B cell (primary cell): ENCODE measurements around the gene FADS2. TPM values are rescaled to one million over a fixed set of nuclear protein-coding genes. Genes with fewer than 3 reads are reported as not detected.

Source experiments
- ATAC-seq: fragments of 200-7000 bp; cut with Tn5 transposase; one replicate; pipeline ENCODE4 v1.10.0; 2021; ENCODE audit warnings: low read depth, mild to moderate bottlenecking, moderate number of reproducible peaks, moderate library complexity
- CTCF ChIA-PET: fragments of 350-600 bp; sonication (Branson Sonifier 250); formaldehyde crosslinking; loops from one replicate; lab custom pipeline; 2021; ENCODE audit warnings: antibody characterized with exemption, inconsistent platforms; lab: Charles Lee
- POLR2A ChIA-PET: fragments of 350-600 bp; sonication (Branson Sonifier 250); formaldehyde crosslinking; loops from one replicate; lab custom pipeline; 2021; ENCODE audit warnings: antibody characterized with exemption; lab: Charles Lee
- DNase-seq: peaks from one replicate; pipeline ENCODE4 v3.0.0; 2013
- H2AFZ ChIP-seq: 2 replicates; pipeline ENCODE4 v1.6.1; 2012; ENCODE audit warnings: mild to moderate bottlenecking, low read depth, low read length; ENCODE audit not compliant: insufficient read depth, poor library complexity, severe bottlenecking
- H3K27ac ChIP-seq, 2 donors: 1 replicate in 1 of 2; 2 replicates in 1 of 2; pipeline ENCODE4 v1.5.1; 2012 to 2013; ENCODE audit warnings: low read length in 2 of 2, mild to moderate bottlenecking in 2 of 2, moderate library complexity in 1 of 2
- H3K27me3 ChIP-seq, 4 experiments: fragments of 200-600 bp in 1 of 4; sonication (generic) in 1 of 4; replicated peaks in 1 of 4; 1 replicate in 2 of 4; 2 replicates in 2 of 4; pipeline versions ENCODE4 v1.6.1 to v1.7.0; 2013 to 2016; ENCODE audit warnings: low read length in 3 of 4, mild to moderate bottlenecking in 2 of 4, mixed read lengths in 1 of 4, moderate library complexity in 1 of 4; ENCODE audit not compliant: insufficient read depth in 4 of 4, control insufficient read depth in 3 of 4; ENCODE audit errors: control extremely low read depth in 1 of 4
- H3K36me3 ChIP-seq, 2 experiments: replicated peaks in 1 of 2; 1 replicate in 1 of 2; 2 replicates in 1 of 2; pipeline versions ENCODE4 v1.6.1 to v1.7.1; 2013; ENCODE audit warnings: low read length in 1 of 2; ENCODE audit not compliant: insufficient read depth in 2 of 2, control insufficient read depth in 1 of 2; ENCODE audit errors: control extremely low read depth in 1 of 2, extremely low read depth in 1 of 2
- H3K4me1 ChIP-seq, 2 donors: fragments of 200-600 bp in 1 of 2; sonication (generic) in 1 of 2; 1 replicate in 1 of 2; 2 replicates in 1 of 2; pipeline versions ENCODE4 v1.5.1 to v1.6.1; 2013 to 2017; ENCODE audit warnings: low read length in 2 of 2; ENCODE audit not compliant: control insufficient read depth in 2 of 2, insufficient read depth in 2 of 2
- H3K4me2 ChIP-seq: replicated peaks from 2 replicates; pipeline ENCODE3; 2012; ENCODE audit warnings: mild to moderate bottlenecking, low read depth, low read length; ENCODE audit not compliant: poor library complexity, severe bottlenecking
- H3K4me3 ChIP-seq, 5 experiments: fragments of 200-600 bp in 1 of 5; sonication (generic) in 1 of 5; 1 replicate in 3 of 5; 2 replicates in 2 of 5; pipeline versions ENCODE4 v1.5.1 to v1.7.0; 2011 to 2016; ENCODE audit warnings: low read length in 4 of 5, mild to moderate bottlenecking in 4 of 5, low read depth in 2 of 5, control low read depth in 1 of 5, moderate library complexity in 1 of 5; ENCODE audit not compliant: insufficient read depth in 1 of 5; ENCODE audit errors: control extremely low read depth in 1 of 5, extremely low read depth in 1 of 5
- H3K79me2 ChIP-seq: fragments of 200-600 bp; sonication (generic); one replicate; pipeline ENCODE4 v1.6.0; 2016; ENCODE audit warnings: low read length; ENCODE audit not compliant: control insufficient read depth, insufficient read depth
- H3K9ac ChIP-seq: fragments of 200-600 bp; sonication (generic); 2 replicates; pipeline ENCODE4 v1.6.1; 2017; ENCODE audit warnings: mild to moderate bottlenecking, low read length, moderate library complexity
- H3K9me3 ChIP-seq, 3 donors: one replicate each; pipeline versions ENCODE4 v1.6.1 to v1.7.1; 2013; ENCODE audit warnings: low read length in 2 of 3; ENCODE audit not compliant: control insufficient read depth in 2 of 3, insufficient read depth in 1 of 3; ENCODE audit errors: control extremely low read depth in 1 of 3
- H4K20me1 ChIP-seq: 2 replicates; pipeline ENCODE4 v1.6.0; 2012; ENCODE audit warnings: mild to moderate bottlenecking, low read length; ENCODE audit not compliant: insufficient read depth, control insufficient read depth, poor library complexity, severe bottlenecking
- H3K27ac Mint-ChIP-seq: one replicate; pipeline ENCODE4 v1.8.0; 2021; ENCODE audit warnings: mixed read lengths
- H3K27me3 Mint-ChIP-seq: one replicate; pipeline ENCODE4 v1.8.0; 2021; ENCODE audit warnings: mixed read lengths
- H3K4me1 Mint-ChIP-seq: one replicate; pipeline ENCODE4 v1.8.0; 2021; ENCODE audit warnings: mixed read lengths
- H3K4me3 Mint-ChIP-seq: one replicate; pipeline ENCODE4 v1.8.0; 2021; ENCODE audit warnings: mixed read lengths
- H3K9me3 Mint-ChIP-seq: one replicate; pipeline ENCODE4 v1.8.0; 2022; ENCODE audit warnings: mixed read lengths; ENCODE audit not compliant: insufficient read depth
- CTCF ChIP-seq: fragments of 200-600 bp; IDR thresholded peaks from one replicate; pipeline ENCODE4 v1.8.0; 2022; ENCODE audit warnings: antibody characterized with exemption, mild to moderate bottlenecking
- EZH2 ChIP-seq: IDR thresholded peaks from 2 replicates; pipeline ENCODE4 v1.6.1; 2012; ENCODE audit warnings: borderline replicate concordance, low read depth, mild to moderate bottlenecking, moderate library complexity, low read length; ENCODE audit not compliant: insufficient read depth, poor library complexity, severe bottlenecking
- WGBS: methylation state at CpG from one replicate; pipeline ENCODE4 v1.1.5; 2013; ENCODE audit warnings: missing lambda C conversion rate; ENCODE audit not compliant: insufficient coverage; 5-methylcytosine and 5-hydroxymethylcytosine counted together
- intact Hi-C: fragments of 100-400 bp; cut with micrococcal nuclease; formaldehyde crosslinking; loops from one replicate; pipeline ENCODE4 v1.10.0; 2022
- polyA plus RNA-seq: library from polyadenylated mRNA; depleted of rRNA; stranded (reverse); fragments of >200 nt; gene quantifications from 2 replicates; pipeline ENCODE4 v1.2.3, GENCODE V29; 2012
- total RNA-seq, 2 donors: library from RNA; stranded (reverse); fragments of 120-200 nt in 1 of 2; gene quantifications; 1 replicate in 1 of 2; 2 replicates in 1 of 2; pipeline versions ENCODE4 v1.2.3 to v1.2.4, GENCODE V29; 2013 to 2022

The FADS2 gene
- total and polyA plus RNA-seq, 2 donors (not counting 1 experiment from before 2014, with no cell fraction given) = 1.5 to 5.9 TPM

DNA sequence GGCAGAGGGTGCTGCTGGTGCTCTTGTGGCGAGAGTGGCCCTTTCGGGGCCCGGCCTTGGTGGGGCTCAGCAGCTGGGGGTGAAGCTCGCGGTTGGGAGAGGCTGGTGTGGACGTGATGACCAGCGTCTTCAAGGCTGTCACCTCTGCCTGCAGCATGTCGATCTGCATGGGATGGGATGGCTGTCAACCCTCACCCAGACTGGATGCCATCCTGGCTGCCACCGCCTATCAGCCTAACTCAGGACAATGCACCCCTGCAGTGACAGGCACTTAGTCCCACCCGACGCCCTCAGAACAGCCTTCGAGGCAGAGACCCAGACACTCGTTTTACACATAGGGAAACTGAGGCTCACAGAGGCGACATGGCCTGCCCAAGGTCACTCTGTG is 78.4 kb downstream of the FADS2 start:
- 82% methylated on average over 14 of the region's 14 CpGs for WGBS
- Mint-ChIP-seq H3K27me3 (peaks cover 4% of the 10 kb centered on the region), H3K4me3 (no peak overlapping the region), H3K27ac (no peak overlapping the region), H3K9me3 (no peaks in the 10 kb centered on the region), H3K4me1 (no peaks in the 10 kb centered on the region)
- Histone ChIP-seq H3K4me1 (peaks cover 0 to 9% of the 10 kb centered on the region in 2 donors), H3K9me3 (peaks cover 0 to 6% (median 0%) of the 10 kb centered on the region in 3 donors), H3K27me3 (peaks cover 0 to 3% (median 2%) of the 10 kb centered on the region in 4 experiments), H3K4me3 (no peak overlapping the region), H2AFZ (no peak overlapping the region), H3K27ac (no peak overlapping the region), H3K36me3 (no peaks in the 10 kb centered on the region), H3K79me2 (no peaks in the 10 kb centered on the region), H4K20me1 (no peaks in the 10 kb centered on the region), H3K9ac (no peak overlapping the region), H3K4me2 (no peak overlapping the region)
- DNase-seq = no peak
- CTCF ChIA-PET = interaction anchor here (2.1 to 12.0 kb wide), 3 partner anchors 175 to 202 kb away, joined by 6 to 424 read pairs (median 16); no protein-coding TSS in a partner anchor
- intact Hi-C loops = no loop called here
- no peak for TF ChIP-seq EZH2
- TF ChIP-seq CTCF = no peak
- POLR2A ChIA-PET = no interaction called here
- no peak for ATAC-seq

DNA sequence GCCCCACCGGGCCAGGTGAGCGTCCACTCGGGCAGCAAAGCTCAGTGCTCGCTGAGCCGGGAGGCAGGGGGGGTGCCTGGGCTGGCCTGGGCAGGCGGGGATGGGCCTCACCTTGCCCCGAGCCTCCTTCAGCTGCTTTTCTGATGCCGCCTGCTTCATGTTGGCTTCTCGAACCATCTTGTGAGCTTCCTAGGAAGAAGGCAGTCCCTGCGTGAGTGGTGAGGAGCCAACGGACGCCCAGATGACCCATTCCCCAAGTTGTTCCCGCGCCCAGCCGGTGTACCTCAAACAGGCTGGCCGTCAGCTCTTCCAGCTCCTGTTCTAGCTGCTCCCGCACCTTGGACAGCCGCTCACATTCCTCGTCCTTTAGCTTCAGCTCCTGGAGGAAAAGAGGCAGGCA is 79.2 kb downstream of the FADS2 start:
- H3K9me3 ChIP-seq = peaks cover 0 to 6% (median 0%) of the 10 kb centered on the region in 3 donors
- H3K36me3 ChIP-seq = no peaks in the 10 kb centered on the region
- no peak overlapping the region for H2AFZ ChIP-seq
- CTCF ChIA-PET = interaction anchor here (1.2 to 2.8 kb wide), 4 partner anchors 9 to 201 kb away, joined by 3 to 16 read pairs (median 6); no protein-coding TSS in a partner anchor
- WGBS = 95% methylated on average over 19 of the region's 19 CpGs
- no peak overlapping the region for H3K9ac ChIP-seq
- no peak for TF ChIP-seq CTCF
- TF ChIP-seq EZH2 = no peak
- no peak overlapping the region for H3K4me3 Mint-ChIP-seq
- H3K79me2 ChIP-seq = no peaks in the 10 kb centered on the region
- peaks cover 0 to 3% (median 2%) of the 10 kb centered on the region in 4 experiments for H3K27me3 ChIP-seq
- H3K4me1 Mint-ChIP-seq = no peaks in the 10 kb centered on the region
- H3K4me2 ChIP-seq = no peak overlapping the region
- H3K27me3 Mint-ChIP-seq = peaks cover 4% of the 10 kb centered on the region
- POLR2A ChIA-PET = interaction anchor here (0.7 kb wide), 1 partner anchor 39 kb away, joined by 7 read pairs; no protein-coding TSS in a partner anchor
- DNase-seq = no peak
- H3K4me1 ChIP-seq = peaks cover 0 to 9% of the 10 kb centered on the region in 2 donors
- H3K4me3 ChIP-seq = no peak overlapping the region
- intact Hi-C loops = no loop called here
- no peak overlapping the region for H3K27ac Mint-ChIP-seq
- H3K9me3 Mint-ChIP-seq = no peaks in the 10 kb centered on the region
- ATAC-seq = no peak
- H3K27ac ChIP-seq = no peak overlapping the region
- no peaks in the 10 kb centered on the region for H4K20me1 ChIP-seq
